Thyroid gland (tissue), 4 donors: ENCODE measurements around the gene MDFI.

Experiments used
- POLR2A ChIP-seq, 2 donors: fragments of 450-650 bp; IDR thresholded peaks; one replicate each; pipeline ENCODE4 v1.6.1; 2017; ENCODE audit warnings: antibody characterized with exemption in 2 of 2, mild to moderate bottlenecking in 2 of 2, moderate library complexity in 1 of 2
- TF ChIP-seq, protein P1 (sequence below), 6 experiments: fragments of 200-600 bp in 3 of 6; fragments of 450-650 bp in 3 of 6; sonication (generic) in 3 of 6; IDR thresholded peaks; one replicate each; pipeline ENCODE4 v1.5.1; 2016 to 2019; ENCODE audit warnings: antibody characterized with exemption in 6 of 6, mild to moderate bottlenecking in 2 of 6, inconsistent platforms in 1 of 6, moderate library complexity in 1 of 6

DNA sequence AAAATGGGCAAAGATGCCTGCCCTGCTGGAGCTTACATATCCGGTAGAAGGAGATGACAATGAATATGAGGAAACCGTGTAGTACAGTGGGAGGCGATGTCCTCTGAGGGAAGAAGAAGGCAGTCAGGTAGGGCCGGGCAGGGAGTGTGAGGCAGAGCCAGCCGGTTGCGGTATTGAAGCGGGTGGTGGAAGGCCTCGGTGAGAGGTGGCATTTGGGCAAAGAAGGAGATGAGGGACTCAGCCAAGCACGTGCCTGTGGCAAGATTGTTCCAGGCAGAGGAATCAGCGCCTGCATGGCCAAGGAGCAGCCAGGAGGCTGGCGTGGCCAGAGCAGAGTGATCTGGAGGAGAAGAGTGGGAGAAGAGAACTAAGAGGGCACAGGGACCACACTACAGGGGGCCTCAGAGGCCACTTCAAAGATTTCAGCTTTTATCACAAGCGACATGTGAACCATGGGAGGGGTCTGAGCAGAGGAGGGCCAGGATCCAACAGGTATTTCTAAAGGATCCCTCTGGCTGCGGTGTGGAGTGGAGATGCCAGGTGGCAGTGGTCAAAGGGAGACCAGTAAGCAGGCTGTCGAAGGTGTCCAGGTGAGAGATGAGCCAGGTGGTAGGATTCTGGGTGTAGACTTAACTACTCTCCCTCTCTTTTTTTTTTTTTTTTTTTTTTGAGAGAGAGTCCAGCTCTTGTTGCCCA, 13.8 kb downstream of the MDFI start:
- no peak for TF ChIP-seq POLR2A (IDR thresholded peaks at IDR 0.05)
- TF ChIP-seq, protein P1, sequence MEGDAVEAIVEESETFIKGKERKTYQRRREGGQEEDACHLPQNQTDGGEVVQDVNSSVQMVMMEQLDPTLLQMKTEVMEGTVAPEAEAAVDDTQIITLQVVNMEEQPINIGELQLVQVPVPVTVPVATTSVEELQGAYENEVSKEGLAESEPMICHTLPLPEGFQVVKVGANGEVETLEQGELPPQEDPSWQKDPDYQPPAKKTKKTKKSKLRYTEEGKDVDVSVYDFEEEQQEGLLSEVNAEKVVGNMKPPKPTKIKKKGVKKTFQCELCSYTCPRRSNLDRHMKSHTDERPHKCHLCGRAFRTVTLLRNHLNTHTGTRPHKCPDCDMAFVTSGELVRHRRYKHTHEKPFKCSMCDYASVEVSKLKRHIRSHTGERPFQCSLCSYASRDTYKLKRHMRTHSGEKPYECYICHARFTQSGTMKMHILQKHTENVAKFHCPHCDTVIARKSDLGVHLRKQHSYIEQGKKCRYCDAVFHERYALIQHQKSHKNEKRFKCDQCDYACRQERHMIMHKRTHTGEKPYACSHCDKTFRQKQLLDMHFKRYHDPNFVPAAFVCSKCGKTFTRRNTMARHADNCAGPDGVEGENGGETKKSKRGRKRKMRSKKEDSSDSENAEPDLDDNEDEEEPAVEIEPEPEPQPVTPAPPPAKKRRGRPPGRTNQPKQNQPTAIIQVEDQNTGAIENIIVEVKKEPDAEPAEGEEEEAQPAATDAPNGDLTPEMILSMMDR (IDR thresholded peaks at IDR 0.05), result no peak
